ENCODE results near the gene NDUFA3. TPM values are rescaled to one million over a fixed set of nuclear protein-coding genes. Genes with fewer than 3 reads are reported as not detected.

Gene NDUFA3
- total RNA-seq, 1 experiment from 2014 or later, result 51.7 TPM

GRCh38 chr19:54137699-54138488 lies 35.2 kb downstream of the NDUFA3 start, which contains the start of gene CNOT3:
Gene CNOT3, plus strand, starts transcription at chr19:54137762. Its CDS starts 5,217 bp downstream, at chr19:54142979.
- Histone ChIP-seq H3K27ac (peak within 1 kb of the TSS; percentile 92), H3K9me3 (replicated peaks) (no peaks in the 10 kb centered on the region), H3K27me3 (replicated peaks) (no peaks in the 10 kb centered on the region), H3K36me3 (peaks cover 51% of the 10 kb centered on the region), H3K4me1 (replicated peaks) (peaks cover 18% of the 10 kb centered on the region), H3K4me3 (peak within 1 kb of the TSS; percentile 80)
- DNase-seq (ENCODE audit: low read depth in 1 of 2, low spot score in 2 of 2), result no peak

GRCh38 chr19:54138489-54139256 lies 36.0 kb downstream of the NDUFA3 start:
- peaks cover 58% of the 10 kb centered on the region for H3K36me3 ChIP-seq
- peak overlapping the region; percentile 80 for H3K4me3 ChIP-seq
- no peaks in the 10 kb centered on the region for H3K9me3 ChIP-seq (replicated peaks)
- peaks cover 18% of the 10 kb centered on the region for H3K4me1 ChIP-seq (replicated peaks)
- H3K27me3 ChIP-seq (replicated peaks), result no peaks in the 10 kb centered on the region
- no peak for DNase-seq (ENCODE audit: low read depth in 1 of 2, low spot score in 2 of 2)
- no peak overlapping the region for H3K27ac ChIP-seq

GRCh38 chr19:54141356-54141755 lies 38.7 kb downstream of the NDUFA3 start:
- Histone ChIP-seq H3K27me3 (replicated peaks) (no peaks in the 10 kb centered on the region), H3K36me3 (peaks cover 85% of the 10 kb centered on the region), H3K9me3 (replicated peaks) (no peaks in the 10 kb centered on the region), H3K4me3 (no peak overlapping the region), H3K27ac (no peak overlapping the region), H3K4me1 (replicated peaks) (peaks cover 9% of the 10 kb centered on the region)
- DNase-seq (ENCODE audit: low read depth in 1 of 2, low spot score in 2 of 2), result no peak

GRCh38 chr19:54142166-54142780 lies 39.6 kb downstream of the NDUFA3 start:
- peaks cover 8% of the 10 kb centered on the region for H3K4me1 ChIP-seq (replicated peaks)
- no peak overlapping the region for H3K4me3 ChIP-seq
- H3K36me3 ChIP-seq, result peaks cover 94% of the 10 kb centered on the region
- no peak for DNase-seq (ENCODE audit: low read depth in 1 of 2, low spot score in 2 of 2)
- no peaks in the 10 kb centered on the region for H3K9me3 ChIP-seq (replicated peaks)
- no peak overlapping the region for H3K27ac ChIP-seq
- no peaks in the 10 kb centered on the region for H3K27me3 ChIP-seq (replicated peaks)

GRCh38 chr19:54145541-54146158 lies 43.0 kb downstream of the NDUFA3 start:
- Histone ChIP-seq H3K36me3 (peaks cover 98% of the 10 kb centered on the region), H3K27me3 (replicated peaks) (no peaks in the 10 kb centered on the region), H3K27ac (no peak overlapping the region), H3K9me3 (replicated peaks) (no peaks in the 10 kb centered on the region), H3K4me3 (no peak overlapping the region), H3K4me1 (replicated peaks) (no peaks in the 10 kb centered on the region)
- no peak for DNase-seq (ENCODE audit: low read depth in 1 of 2, low spot score in 2 of 2)

- H3K4me3 ChIP-seq, result no peak overlapping the region
- no peaks in the 10 kb centered on the region for H3K27me3 ChIP-seq (replicated peaks)
- H3K4me1 ChIP-seq (replicated peaks), result no peaks in the 10 kb centered on the region
- no peak for DNase-seq (ENCODE audit: low read depth in 1 of 2, low spot score in 2 of 2)
- no peaks in the 10 kb centered on the region for H3K9me3 ChIP-seq (replicated peaks)
- H3K36me3 ChIP-seq, result peaks cover 98% of the 10 kb centered on the region
- H3K27ac ChIP-seq, result no peak overlapping the region
Measured at GRCh38 chr19:54147676-54148075, 45.0 kb downstream of the NDUFA3 start.

- no peaks in the 10 kb centered on the region for H3K4me1 ChIP-seq (replicated peaks)
- H3K9me3 ChIP-seq (replicated peaks), result no peaks in the 10 kb centered on the region
- no peak for DNase-seq (ENCODE audit: low read depth in 1 of 2, low spot score in 2 of 2)
- H3K27ac ChIP-seq, result no peak overlapping the region
- H3K36me3 ChIP-seq, result peaks cover 98% of the 10 kb centered on the region
- no peaks in the 10 kb centered on the region for H3K27me3 ChIP-seq (replicated peaks)
- no peak overlapping the region for H3K4me3 ChIP-seq
Measured at GRCh38 chr19:54148158-54148557, 45.5 kb downstream of the NDUFA3 start.

- Histone ChIP-seq H3K36me3 (peaks cover 98% of the 10 kb centered on the region), H3K27ac (no peak overlapping the region), H3K4me1 (replicated peaks) (no peaks in the 10 kb centered on the region), H3K9me3 (replicated peaks) (no peaks in the 10 kb centered on the region), H3K27me3 (replicated peaks) (no peaks in the 10 kb centered on the region), H3K4me3 (no peak overlapping the region)
- no peak for DNase-seq (ENCODE audit: low read depth in 1 of 2, low spot score in 2 of 2)
Measured at GRCh38 chr19:54149021-54149812, 46.6 kb downstream of the NDUFA3 start.

GRCh38 chr19:54151362-54152035 lies 48.8 kb downstream of the NDUFA3 start:
- peaks cover 98% of the 10 kb centered on the region for H3K36me3 ChIP-seq
- H3K27me3 ChIP-seq (replicated peaks), result no peaks in the 10 kb centered on the region
- H3K27ac ChIP-seq, result no peak overlapping the region
- no peaks in the 10 kb centered on the region for H3K4me1 ChIP-seq (replicated peaks)
- H3K4me3 ChIP-seq, result no peak overlapping the region
- no peak for DNase-seq (ENCODE audit: low read depth in 1 of 2, low spot score in 2 of 2)
- H3K9me3 ChIP-seq (replicated peaks), result no peaks in the 10 kb centered on the region

- Histone ChIP-seq H3K4me3 (no peak overlapping the region), H3K9me3 (replicated peaks) (no peaks in the 10 kb centered on the region), H3K36me3 (peaks cover 98% of the 10 kb centered on the region), H3K4me1 (replicated peaks) (no peaks in the 10 kb centered on the region), H3K27ac (no peak overlapping the region), H3K27me3 (replicated peaks) (no peaks in the 10 kb centered on the region)
- DNase-seq (ENCODE audit: low read depth in 1 of 2, low spot score in 2 of 2), result no peak
Measured at GRCh38 chr19:54152267-54152666, 49.6 kb downstream of the NDUFA3 start.

- no peaks in the 10 kb centered on the region; the same call in 1 of the 2 replicates for H3K4me1 ChIP-seq (replicated peaks)
- DNase-seq (ENCODE audit: low read depth in 1 of 2, low spot score in 2 of 2), result no peak
- H3K36me3 ChIP-seq, result peaks cover 98% of the 10 kb centered on the region
- H3K4me3 ChIP-seq, result no peak overlapping the region
- H3K27ac ChIP-seq, result no peak overlapping the region
- no peaks in the 10 kb centered on the region for H3K27me3 ChIP-seq (replicated peaks)
- no peaks in the 10 kb centered on the region for H3K9me3 ChIP-seq (replicated peaks)
Measured at GRCh38 chr19:54152878-54153524, 50.3 kb downstream of the NDUFA3 start.

GRCh38 chr19:54153731-54154326 lies 51.2 kb downstream of the NDUFA3 start:
- H3K4me1 ChIP-seq (replicated peaks), result peaks cover 7% of the 10 kb centered on the region
- H3K9me3 ChIP-seq (replicated peaks), result no peaks in the 10 kb centered on the region

More at GRCh38 chr19:54153731-54154326, 51.2 kb downstream of the NDUFA3 start:
- Histone ChIP-seq H3K27me3 (replicated peaks) (no peaks in the 10 kb centered on the region), H3K27ac (no peak overlapping the region), H3K36me3 (peaks cover 95% of the 10 kb centered on the region), H3K4me3 (no peak overlapping the region)
- no peak for DNase-seq (ENCODE audit: low read depth in 1 of 2, low spot score in 2 of 2)

Measured in SJSA1 (cell line).